NCI-H1092 treated with DMSO at 0.1 percent for 48 hours (cell line): ENCODE data around the gene UCN2.

Experiments
- DNase-seq: peaks from one replicate; lab custom pipeline; 2025; lab: John Stamatoyannopoulos, UW

UCN2 gene

DNA sequence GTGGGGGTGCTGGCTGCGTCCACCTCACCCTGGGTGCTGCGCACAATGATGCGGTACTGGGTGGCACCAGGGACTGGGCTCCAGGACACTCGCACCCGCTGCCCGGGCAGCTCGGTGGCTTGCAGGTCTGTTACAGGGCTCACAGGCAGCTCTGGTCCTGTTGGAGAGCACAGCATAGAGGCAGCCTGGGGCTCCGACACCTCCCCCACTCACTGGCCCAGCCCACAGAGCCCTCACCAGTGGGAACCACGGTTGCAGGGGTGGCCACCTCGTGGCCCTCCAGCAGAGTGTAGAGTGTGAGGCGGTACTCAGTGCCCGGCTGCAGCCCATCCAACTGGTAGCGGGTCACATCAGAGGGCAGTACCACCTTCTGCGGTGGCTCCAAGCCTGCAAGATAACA lies 27.9 kb upstream of the UCN2 start:
- DNase-seq, result no peak

DNA sequence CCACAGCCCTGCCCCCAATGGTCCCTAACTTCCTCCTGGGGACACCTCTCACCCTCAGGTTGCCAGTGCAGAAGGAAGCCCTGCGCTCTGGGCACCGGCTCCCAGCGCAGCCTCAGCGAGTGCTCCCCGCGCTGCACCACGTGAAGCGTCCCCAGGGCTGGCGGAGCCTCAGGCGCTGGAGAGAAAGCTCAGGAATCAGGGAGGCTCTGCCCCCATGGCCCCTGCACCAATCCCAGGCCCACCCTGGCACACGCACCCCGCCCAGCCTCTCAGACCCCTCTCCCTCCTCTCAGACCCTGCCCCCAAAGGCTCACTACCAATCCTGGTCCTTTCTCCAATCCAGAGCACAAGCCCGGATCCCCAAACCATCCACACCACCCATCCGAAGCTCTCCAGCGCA lies 24.6 kb upstream of the UCN2 start:
- no peak for DNase-seq

DNA sequence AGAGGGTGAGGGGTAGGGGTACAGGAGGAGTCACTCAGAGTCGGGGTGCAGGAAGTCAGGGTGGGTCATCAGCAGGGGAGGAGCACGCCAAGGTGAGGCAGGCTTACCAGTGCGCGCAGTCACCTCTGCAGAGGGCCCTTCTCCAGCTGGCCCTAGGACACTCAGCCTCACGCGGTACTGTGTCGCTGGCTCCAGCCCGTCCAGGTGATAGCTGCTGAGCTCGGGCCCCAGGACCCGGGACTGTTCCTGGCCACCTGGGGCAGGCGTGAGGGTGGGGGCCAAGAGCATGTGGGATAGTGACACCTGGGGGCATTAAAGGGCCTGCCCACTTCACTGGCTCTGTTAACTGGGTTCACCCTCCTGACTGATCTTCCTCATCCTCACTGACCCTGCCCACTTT lies 24.1 kb upstream of the UCN2 start:
- DNase-seq, result no peak

GRCh38 chr3:48585411-48585810 lies 21.8 kb upstream of the UCN2 start:
- DNase-seq, result no peak

- no peak for DNase-seq
Measured at GRCh38 chr3:48584836-48585235, 21.3 kb upstream of the UCN2 start.

DNA sequence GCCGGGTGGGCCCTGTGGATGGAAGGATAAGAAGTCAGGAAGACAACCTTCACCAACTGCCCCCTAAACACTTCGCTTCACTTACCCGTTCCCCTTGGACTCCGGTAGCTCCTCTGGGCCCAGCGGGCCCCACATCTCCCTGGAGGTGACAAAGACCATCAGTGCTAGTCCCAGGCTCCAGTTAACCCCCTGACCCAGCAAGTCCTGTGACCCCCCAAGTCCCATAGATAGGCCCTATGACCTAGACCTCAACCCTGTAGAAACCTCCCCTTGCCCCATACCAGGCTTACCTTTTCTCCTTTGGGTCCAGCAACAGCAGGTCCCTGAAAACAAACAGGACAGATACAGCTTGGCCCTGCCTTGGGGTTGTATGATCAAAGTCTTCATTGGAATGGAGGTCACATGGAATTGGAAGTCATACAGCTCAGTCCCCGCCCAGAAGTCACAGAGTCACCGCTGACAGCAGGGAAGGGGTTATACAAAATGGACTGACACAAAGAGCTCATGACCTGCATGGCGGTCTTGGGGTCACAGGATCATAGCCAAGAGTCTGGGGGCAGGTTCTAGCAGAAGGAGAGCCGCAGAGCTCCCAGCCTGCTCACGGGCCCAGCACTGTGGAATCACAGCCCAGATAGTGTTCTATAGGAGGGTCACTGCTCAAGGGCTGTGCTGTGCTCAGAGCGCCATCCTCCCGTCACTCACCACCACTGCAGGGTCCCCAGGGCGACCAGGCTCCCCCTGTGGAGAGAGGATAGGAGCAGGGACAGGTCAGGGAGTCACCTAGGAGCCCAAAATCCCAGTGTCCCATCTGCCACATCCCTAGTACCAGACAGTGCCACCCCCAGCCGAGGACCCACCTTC lies 18.3 kb upstream of the UCN2 start:
- DNase-seq, result no peak

GRCh38 chr3:48576647-48577046 lies 13.1 kb upstream of the UCN2 start:
- DNase-seq, result no peak

GRCh38 chr3:48575366-48575765 lies 11.8 kb upstream of the UCN2 start:
- DNase-seq, result no peak

DNA sequence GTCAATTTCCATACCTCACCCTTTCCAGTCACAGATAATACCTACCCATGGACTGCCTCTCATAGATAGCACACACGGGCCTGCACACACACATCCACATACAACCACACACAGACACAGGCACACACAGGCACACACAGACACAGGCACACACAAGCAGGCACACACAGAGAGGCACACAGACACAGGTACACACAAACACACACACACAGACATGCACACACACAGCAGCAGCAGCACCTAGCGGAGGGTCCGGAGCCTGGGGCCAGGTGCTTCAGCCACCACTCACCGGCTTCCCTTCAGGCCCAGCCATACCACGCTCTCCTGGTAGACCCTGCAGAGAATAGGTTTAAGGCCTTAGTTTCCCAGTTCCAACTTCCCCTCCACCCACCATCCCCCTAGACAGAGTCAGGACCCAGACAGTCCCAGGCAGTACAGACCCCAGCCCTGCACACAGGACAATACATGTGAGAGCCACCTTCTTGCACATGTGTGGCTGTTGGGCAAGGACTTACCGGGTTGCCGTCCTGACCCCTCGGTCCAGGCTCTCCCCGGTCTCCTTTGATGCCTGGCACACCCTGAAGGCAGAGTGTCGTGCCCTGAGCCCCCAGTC lies 10.5 kb upstream of the UCN2 start:
- DNase-seq, result no peak

DNA sequence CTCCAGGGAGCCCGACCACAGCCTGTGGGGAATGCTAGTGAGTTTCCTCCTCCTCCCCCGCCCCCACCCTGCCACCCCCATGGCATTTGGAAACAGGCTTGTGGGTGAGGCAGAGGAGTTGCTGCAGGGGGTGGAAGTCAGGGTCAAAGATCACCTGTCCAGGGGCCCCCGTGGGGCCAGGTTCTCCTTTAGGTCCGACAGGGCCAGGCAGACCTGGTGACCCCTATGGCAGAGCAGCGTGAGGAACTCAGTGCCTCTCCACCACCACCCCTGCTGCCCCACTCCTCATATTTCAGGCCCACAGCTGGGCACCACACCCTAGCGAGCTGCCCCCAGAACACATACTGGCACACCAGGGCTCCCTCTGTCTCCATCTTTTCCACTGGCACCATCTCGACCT lies 8.9 kb upstream of the UCN2 start:
- DNase-seq, result no peak

DNA sequence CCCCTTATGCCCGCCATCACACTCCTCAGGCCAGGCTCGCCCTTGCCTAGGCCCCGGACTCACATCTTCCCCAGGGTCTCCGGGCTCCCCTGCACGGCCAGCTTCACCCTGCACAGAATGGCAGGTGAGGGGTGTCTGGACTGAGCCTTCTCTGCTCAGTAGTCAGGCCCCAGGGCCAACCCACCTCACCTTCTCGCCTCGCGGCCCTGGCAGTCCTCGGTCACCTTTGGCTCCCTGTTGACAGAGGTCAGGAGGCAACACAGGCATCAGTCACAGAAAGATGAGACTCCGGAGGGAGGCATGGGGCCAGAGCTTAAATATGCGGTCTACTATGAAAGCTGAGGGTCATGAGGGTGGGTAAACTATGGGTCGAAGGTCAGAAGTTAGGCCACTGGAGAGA lies 8.4 kb upstream of the UCN2 start:
- DNase-seq, result no peak

DNA sequence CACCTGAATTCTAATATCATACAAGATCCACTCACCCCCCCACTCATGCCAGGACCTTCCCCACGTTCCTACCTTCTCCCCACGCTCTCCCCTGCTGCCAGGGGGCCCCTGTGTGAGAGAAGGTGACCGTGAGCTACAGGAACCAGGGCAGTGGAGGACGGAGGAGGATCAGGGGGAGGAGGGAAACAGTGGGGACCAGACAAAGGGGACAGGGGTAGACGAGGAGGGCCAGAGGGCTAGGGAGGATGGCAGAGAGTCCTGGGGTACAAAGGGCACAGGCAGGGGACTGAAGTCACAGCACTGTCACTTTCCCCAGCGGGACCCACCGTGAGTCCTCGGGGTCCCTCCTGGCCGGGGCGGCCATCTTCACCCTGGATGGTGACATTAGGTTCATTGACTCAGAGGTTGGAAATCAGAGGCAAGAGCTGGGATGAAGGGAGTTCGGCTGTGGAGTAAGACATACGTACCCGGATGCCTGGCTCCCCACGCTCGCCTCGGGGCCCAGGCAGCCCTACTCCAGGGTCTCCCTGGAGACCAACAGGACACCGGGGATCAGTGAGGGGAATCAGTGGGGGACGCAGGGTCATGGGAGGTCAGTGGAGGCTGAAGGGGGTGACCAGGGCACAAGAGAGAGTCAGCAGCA lies 6.3 kb upstream of the UCN2 start:
- DNase-seq, result no peak

- DNase-seq, result no peak
Measured at GRCh38 chr3:48569400-48569799, 5.8 kb upstream of the UCN2 start.

- no peak for DNase-seq
Measured at GRCh38 chr3:48568476-48568875, 4.9 kb upstream of the UCN2 start.

DNA sequence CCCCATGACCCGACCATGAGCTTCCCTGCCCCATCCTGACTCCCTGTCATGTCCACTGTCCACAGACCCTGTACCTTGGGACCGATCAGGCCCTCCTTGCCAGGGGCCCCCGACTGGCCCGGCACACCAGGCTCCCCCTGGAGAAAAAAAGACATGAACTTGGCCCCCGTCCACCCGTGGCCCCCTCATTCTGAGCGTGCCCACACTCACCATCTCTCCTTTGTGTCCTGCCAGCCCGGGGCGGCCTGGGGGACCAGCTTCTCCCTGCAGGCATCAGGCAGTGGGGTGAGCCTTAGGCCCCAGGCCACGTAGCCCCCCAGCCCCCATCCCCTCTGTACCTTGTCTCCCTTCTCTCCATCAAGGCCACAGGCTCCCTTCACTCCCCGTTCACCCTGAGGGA lies 3.9 kb upstream of the UCN2 start:
- no peak for DNase-seq

- no peak for DNase-seq
Measured at GRCh38 chr3:48567090-48567489, 3.5 kb upstream of the UCN2 start.

- DNase-seq, result no peak
Measured at GRCh38 chr3:48566401-48566760, 2.8 kb upstream of the UCN2 start.

GRCh38 chr3:48565591-48566400 lies 2.2 kb upstream of the UCN2 start:
- no peak for DNase-seq

DNA sequence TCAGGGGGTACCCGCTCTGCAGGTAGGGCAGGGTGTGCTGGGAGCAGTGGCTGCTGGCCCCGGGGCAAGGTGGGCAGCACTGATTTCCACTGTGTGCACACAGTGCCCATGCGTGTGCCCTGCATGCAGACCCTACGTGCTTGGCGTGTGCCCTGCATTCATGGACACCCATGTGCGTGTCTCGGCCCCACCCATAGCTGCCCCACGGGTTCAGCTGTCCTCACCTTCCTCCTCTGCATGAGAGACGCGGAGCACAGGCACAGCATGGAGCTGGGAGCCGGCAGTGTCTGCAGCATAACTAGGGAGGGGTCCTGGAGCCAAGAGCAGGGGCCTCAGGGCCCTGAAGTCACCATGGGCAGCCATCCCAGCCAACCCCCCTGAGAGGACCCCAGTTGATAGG lies 1.6 kb upstream of the UCN2 start:
- no peak for DNase-seq

- no peak for DNase-seq
Measured at GRCh38 chr3:48564667-48565066, 1.1 kb upstream of the UCN2 start.

GRCh38 chr3:48564022-48564421 lies 441 bp upstream of the UCN2 start:
- DNase-seq, result no peak

- no peak for DNase-seq
Measured at GRCh38 chr3:48562367-48563095, 1.1 kb downstream of the UCN2 start.
